ENCODE measurements around the gene CPSF4L. TPM values are rescaled to one million over a fixed set of nuclear protein-coding genes. Genes with fewer than 3 reads are reported as not detected.

The CPSF4L gene
- polyA plus RNA-seq, 1 donor (not counting 4 experiments of a cell fraction or from before 2014, with no cell fraction given), result not detected

GRCh38 chr17:73278049-73278464 lies 16.4 kb upstream of the CPSF4L start:
- H3K9me1 ChIP-seq (ENCODE audit: control insufficient read depth, extremely low read depth, insufficient read depth, low read length), result no peaks in the 10 kb centered on the region
- DNase-seq (ENCODE audit: low read depth, low spot score), result no peak
- TF ChIP-seq, protein P1, sequence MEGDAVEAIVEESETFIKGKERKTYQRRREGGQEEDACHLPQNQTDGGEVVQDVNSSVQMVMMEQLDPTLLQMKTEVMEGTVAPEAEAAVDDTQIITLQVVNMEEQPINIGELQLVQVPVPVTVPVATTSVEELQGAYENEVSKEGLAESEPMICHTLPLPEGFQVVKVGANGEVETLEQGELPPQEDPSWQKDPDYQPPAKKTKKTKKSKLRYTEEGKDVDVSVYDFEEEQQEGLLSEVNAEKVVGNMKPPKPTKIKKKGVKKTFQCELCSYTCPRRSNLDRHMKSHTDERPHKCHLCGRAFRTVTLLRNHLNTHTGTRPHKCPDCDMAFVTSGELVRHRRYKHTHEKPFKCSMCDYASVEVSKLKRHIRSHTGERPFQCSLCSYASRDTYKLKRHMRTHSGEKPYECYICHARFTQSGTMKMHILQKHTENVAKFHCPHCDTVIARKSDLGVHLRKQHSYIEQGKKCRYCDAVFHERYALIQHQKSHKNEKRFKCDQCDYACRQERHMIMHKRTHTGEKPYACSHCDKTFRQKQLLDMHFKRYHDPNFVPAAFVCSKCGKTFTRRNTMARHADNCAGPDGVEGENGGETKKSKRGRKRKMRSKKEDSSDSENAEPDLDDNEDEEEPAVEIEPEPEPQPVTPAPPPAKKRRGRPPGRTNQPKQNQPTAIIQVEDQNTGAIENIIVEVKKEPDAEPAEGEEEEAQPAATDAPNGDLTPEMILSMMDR (optimal IDR thresholded peaks at IDR 0.05 in 1 of 3, IDR thresholded peaks at IDR 0.05 in 1 of 3, conservative IDR thresholded peaks at IDR 0.05 in 1 of 3; ENCODE audit: extremely low read depth in 1 of 3, insufficient read depth in 2 of 3, low read length in 3 of 3), result no peak
- no peak for TF ChIP-seq EZH2 (IDR thresholded peaks at IDR 0.05; ENCODE audit: low read length)
- no peak overlapping the region for H2AFZ ChIP-seq (ENCODE audit: control insufficient read depth, low read length)
- H3K27ac ChIP-seq (ENCODE audit: control insufficient read depth, insufficient read depth, low read length), result no peak overlapping the region
- no peak overlapping the region for H3K4me3 ChIP-seq (ENCODE audit: control insufficient read depth in 2 of 3, extremely low read depth in 1 of 3, insufficient read depth in 2 of 3, low read depth in 1 of 3, low read length in 3 of 3)
- H3K27me3 ChIP-seq (ENCODE audit: control insufficient read depth, extremely low read depth, insufficient read depth, low read length), result no peaks in the 10 kb centered on the region
- no peaks in the 10 kb centered on the region for H3K36me3 ChIP-seq (ENCODE audit: control insufficient read depth in 2 of 2, extremely low read depth in 1 of 2, insufficient read depth in 2 of 2, low read length in 2 of 2)
- H3K79me2 ChIP-seq (ENCODE audit: control insufficient read depth, insufficient read depth, low read length), result no peaks in the 10 kb centered on the region
- no peak overlapping the region for H3K9ac ChIP-seq (ENCODE audit: control insufficient read depth, extremely low read depth, insufficient read depth, low read length)
- no peaks in the 10 kb centered on the region for H4K20me1 ChIP-seq (ENCODE audit: control insufficient read depth, extremely low read depth, insufficient read depth, low read length)
- FAIRE-seq, result no peak
- dilution Hi-C loops (cut with MboI; ENCODE audit: extremely low pct_ligation_motif_present, low sequenced_read_pairs), result no loop called here
- H3K4me1 ChIP-seq (ENCODE audit: control insufficient read depth, extremely low read depth, insufficient read depth, low read length), result peaks cover 5% of the 10 kb centered on the region
- H3K4me2 ChIP-seq (ENCODE audit: control insufficient read depth, extremely low read depth, insufficient read depth, low read depth, low read length), result no peak overlapping the region
- no peaks in the 10 kb centered on the region for H3K9me3 ChIP-seq (ENCODE audit: control insufficient read depth, low read depth, low read length)

DNA sequence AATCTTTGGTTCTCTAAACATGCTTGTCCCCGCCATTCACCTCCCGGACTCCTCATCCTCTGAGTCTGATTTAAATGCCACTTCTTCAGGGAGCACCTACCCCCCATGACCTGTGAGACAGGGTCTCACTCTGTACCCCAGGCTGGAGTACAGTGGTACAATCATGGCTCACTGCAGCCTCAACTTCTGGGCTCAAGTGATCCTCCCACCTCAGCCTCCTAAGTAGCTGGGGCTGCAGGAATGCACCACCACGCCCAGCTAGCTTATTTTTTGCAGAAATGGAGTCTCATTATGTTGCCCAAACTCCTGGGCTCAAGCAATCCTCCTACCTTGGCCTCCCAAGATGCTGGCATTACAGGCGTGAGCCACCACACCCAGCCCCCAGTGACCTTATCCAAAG lies 12.8 kb upstream of the CPSF4L start:
- dilution Hi-C loops (cut with MboI; ENCODE audit: extremely low pct_ligation_motif_present, low sequenced_read_pairs), result no loop called here
- no peak for FAIRE-seq
- H2AFZ ChIP-seq (ENCODE audit: control insufficient read depth, low read length), result no peak overlapping the region

More for the DNA sequence above, 12.8 kb upstream of the CPSF4L start:
- Histone ChIP-seq H3K27ac (ENCODE audit: control insufficient read depth, insufficient read depth, low read length) (no peak overlapping the region), H3K4me1 (ENCODE audit: control insufficient read depth, extremely low read depth, insufficient read depth, low read length) (peaks cover 11% of the 10 kb centered on the region), H3K9me3 (ENCODE audit: control insufficient read depth, low read depth, low read length) (no peaks in the 10 kb centered on the region), H3K79me2 (ENCODE audit: control insufficient read depth, insufficient read depth, low read length) (no peaks in the 10 kb centered on the region), H3K27me3 (ENCODE audit: control insufficient read depth, extremely low read depth, insufficient read depth, low read length) (no peaks in the 10 kb centered on the region), H3K4me2 (ENCODE audit: control insufficient read depth, extremely low read depth, insufficient read depth, low read depth, low read length) (no peak overlapping the region), H3K9ac (ENCODE audit: control insufficient read depth, extremely low read depth, insufficient read depth, low read length) (no peak overlapping the region), H3K9me1 (ENCODE audit: control insufficient read depth, extremely low read depth, insufficient read depth, low read length) (no peaks in the 10 kb centered on the region), H3K4me3 (ENCODE audit: control insufficient read depth in 2 of 3, extremely low read depth in 1 of 3, insufficient read depth in 2 of 3, low read depth in 1 of 3, low read length in 3 of 3) (no peak overlapping the region), H3K36me3 (ENCODE audit: control insufficient read depth in 2 of 2, extremely low read depth in 1 of 2, insufficient read depth in 2 of 2, low read length in 2 of 2) (no peaks in the 10 kb centered on the region), H4K20me1 (ENCODE audit: control insufficient read depth, extremely low read depth, insufficient read depth, low read length) (no peaks in the 10 kb centered on the region)
- DNase-seq (ENCODE audit: low read depth, low spot score), result no peak
- no peak for TF ChIP-seq EZH2 (IDR thresholded peaks at IDR 0.05; ENCODE audit: low read length)
- TF ChIP-seq, protein P1 (optimal IDR thresholded peaks at IDR 0.05 in 1 of 3, IDR thresholded peaks at IDR 0.05 in 1 of 3, conservative IDR thresholded peaks at IDR 0.05 in 1 of 3; ENCODE audit: extremely low read depth in 1 of 3, insufficient read depth in 2 of 3, low read length in 3 of 3), result no peak
